Measurements from ENCODE around the gene DBI.
A peak's percentile ranks its signal among the peaks of the same experiment; 100 is the strongest.
"Not testable (repeated sequence)": the region's sequence is repeated elsewhere in the genome, so short reads cannot be mapped to it uniquely, and the experiment has no call there.

DBI gene

DNA sequence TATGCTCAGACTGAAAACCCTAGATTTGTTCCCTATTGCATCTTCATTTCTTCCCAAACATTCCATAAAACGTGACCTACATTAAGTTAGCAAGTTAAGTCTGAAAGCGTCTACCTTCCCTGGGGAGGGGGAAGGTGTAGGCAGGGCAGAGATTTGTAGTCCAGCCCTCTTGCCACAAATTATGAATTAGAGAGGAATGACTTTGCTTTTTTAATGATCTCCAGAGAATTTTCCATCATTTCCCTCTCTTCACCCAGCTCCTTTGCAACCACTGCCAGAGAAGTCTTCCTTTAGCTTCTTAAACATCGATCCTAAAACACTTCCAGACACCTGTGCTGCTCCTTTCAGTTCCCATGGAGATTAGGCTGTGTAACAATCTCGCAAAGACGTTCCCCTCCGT is 1.3 kb upstream of the DBI start:
- no peak for DNase-seq (ENCODE audit: low read depth in 3 of 3)

DNA sequence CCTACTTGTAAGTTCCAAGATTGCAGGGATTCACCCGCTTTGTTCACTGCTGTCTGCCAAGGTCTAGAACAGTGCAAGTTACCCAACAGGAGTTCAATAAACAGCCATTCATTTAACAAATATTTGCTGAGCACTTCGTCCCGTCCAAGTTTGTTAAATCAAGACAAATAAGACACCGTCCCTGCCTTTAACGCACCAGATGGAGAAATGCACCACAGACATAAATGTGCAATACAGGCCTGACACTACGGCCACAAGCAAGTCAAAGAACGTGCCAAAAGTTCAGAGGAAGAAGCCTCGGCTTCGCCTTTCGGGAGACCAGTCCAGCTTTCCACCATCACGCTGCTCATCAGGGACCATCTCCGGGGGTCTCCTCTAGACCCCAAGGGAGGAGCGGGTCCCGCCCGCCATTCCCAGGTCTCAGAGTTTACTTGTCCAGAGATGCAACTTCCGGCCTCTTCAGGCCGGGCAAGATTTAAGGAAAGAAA is 572 bp upstream of the DBI start:
- DNase-seq (ENCODE audit: low read depth in 3 of 3): no peak

DNA sequence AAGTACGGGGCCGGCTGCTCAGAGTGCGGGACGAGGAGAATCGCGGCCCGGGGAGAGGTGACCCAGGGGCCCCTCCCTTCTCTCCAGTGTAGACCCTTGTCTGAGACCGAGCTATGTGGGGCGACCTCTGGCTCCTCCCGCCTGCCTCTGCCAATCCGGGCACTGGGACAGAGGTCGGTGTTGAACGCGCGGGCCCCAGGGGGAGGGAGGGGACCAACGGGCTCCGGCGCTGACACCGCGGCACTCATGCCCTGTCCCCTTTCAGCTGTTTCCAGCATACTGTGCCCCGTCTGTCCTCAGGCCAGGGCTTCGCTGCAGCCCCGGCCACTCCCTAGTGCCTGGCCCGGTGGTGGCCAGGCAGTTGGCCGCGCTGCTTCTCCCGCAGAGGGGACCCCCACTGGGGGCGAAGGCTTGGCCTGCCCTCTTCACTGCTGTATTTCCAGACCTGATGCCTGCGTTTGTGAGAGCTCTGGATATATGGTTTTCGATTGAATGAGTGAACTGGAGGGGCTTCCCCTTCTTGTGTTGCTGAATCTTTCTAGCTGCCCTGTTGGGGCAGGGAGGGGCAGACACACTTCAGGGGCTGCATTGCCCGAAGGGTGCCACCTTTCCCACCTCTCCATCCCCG is 809 bp downstream of the DBI start:
- DNase-seq (ENCODE audit: low read depth in 3 of 3): peak in 2 of 3 experiments; percentile 8 to 54

DNA sequence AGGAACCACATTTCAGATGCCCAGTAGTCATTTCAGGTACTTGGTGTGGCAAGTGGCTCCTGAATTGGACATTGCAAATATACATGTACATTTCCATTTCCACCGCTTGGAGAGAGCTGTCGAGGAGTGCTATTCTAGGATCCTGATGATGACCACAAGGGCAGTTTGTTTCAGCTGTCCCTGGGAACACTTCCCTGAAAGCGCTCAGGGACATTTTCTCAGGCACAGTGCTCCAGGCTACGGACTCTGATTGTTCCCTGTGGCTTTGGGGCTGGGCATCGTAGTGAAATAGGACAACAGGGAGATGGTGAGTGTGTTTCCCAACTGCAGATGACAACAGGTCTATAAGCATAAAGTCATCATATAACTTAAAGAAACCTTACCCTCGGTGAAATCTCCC is 3.1 kb downstream of the DBI start:
- DNase-seq (ENCODE audit: low read depth in 3 of 3): no peak

DNA sequence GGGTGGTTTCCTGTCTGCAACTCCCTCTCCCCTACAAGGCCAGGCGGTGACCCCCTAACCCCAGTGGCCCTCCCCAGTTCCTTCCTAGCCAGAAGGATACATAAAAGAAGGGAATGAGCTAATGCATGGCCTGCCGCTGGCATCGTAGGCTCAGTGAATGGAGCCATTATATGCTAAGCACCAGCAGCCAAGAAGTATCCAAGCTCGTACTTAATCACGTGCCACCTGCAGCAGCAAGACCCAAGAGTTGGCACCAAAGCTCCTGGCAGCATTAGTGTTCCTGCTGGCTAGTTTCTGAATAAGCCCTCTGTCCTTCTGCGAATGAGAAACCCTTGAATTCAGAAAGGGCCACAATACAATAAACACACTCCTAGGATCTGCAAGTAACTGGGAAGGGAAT is 4.3 kb downstream of the DBI start:
- DNase-seq (ENCODE audit: low read depth in 3 of 3): no peak

DNA sequence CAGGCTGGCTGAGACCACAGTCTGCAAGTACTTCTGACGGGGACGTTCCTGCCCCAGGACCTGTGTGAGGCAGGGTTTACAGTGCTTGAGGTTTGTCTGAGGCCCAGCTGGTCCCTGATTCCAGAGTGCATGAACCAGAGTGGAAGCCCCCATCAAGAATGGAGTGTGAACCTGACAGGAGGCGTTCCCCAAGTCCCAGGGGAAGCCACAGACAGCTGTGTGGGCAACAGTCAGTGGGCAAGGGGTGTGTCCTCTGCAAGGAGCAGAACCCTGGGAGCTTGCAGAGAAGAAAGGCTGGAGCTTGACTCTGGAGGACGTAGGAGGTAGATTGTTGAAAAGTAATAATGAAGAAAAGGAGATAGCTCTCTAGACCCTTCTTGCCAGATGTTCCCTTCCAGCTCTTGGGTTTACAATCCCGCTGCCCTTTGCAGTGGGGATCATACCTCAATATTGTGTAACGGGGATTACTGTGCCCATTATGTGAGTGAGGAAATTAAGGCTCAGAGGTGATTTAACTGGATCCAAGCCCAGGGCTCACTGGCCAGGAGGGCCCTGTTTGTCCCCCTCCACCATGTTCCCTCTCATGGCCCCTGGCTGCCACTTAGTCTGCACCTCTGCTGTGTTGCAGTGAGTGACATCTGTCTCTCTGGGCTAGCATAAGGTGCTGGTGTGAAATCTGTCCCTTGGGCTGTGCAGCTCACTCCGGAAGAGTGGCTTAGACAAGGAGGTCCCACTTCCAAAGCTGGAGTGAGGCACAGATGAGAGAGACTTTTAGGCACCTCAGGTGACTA is 6.2 kb downstream of the DBI start:
- no peak for DNase-seq (ENCODE audit: low read depth in 3 of 3)

DNA sequence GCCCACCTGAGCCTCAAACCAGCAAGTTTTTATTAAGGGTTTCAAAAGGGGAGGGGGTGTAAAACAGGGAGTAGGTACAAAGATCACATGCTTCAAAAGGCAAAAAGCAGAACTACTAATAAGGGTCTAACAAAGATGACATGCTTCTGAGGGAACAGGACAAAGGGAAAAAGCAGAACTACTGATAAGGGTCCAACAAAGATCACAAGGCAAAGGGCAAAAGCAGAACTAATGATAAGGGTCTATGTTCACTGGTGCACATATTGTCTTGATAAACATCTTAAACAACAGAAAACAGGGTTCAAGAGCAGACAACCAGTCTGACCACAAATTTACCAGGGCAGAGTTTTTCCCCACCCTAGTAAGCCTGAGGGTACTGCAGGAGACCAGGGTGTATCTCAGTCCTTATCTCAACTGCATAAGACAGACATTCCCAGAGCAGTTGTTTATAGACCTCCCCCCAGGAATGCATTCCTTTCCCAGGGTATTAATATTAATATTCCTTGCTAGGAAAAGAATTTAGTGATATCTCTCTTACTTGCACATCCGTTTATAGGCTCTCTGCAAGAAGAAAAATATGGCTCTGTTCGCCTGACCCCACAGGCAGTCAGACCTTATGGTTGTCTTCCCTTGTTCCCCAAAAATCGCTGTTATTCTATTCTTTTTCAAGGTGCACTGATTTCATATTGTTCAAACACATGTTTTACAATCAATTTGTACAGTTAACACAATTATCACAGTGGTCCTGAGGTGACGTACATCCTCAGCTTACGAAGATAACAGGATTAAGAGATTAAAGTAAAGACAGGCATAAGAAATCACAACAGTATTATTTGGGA is 7.3 kb downstream of the DBI start:
- not testable (repeated sequence) for DNase-seq (ENCODE audit: low read depth in 3 of 3)

DNA sequence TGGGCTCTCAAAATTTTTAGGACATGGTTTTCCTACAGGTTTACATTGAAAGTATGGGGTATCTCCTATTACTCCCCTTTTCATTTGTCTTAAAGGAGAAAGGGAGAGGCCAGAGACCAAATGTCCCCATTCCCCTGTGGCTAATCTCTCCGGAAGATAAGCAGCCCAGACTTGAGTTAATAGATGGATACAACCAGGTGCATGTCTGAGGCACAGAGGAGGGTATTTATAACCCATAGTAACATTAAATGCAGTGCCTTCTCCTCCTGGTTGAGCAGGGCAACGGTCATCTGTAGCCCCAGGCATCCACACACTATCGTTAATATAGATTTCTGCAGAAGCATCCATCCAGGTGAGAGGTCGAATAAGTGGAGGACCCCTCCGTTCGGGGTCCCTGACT is 9.6 kb downstream of the DBI start:
- not testable (repeated sequence) for DNase-seq (ENCODE audit: low read depth in 3 of 3)

DNA sequence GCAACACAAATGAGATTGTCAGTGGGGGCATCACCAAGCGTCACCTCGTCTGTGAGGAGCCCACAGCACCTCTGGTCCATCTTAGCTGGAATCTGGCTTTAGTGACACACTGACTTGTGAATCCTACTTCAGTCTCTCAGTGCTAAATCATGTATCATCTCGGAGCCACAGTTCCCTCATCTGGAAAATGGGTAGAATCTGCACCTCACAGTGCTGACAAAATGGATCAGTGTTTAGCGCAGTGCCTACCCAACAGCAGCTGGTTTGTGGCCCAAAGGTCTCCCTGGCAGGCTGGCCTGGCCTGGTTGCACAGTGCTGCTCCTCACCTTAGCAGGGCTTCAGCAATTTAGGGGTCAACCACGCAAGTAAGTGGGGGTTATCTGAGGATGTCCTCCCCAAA is 10.0 kb downstream of the DBI start:
- no peak for DNase-seq (ENCODE audit: low read depth in 3 of 3)

DNA sequence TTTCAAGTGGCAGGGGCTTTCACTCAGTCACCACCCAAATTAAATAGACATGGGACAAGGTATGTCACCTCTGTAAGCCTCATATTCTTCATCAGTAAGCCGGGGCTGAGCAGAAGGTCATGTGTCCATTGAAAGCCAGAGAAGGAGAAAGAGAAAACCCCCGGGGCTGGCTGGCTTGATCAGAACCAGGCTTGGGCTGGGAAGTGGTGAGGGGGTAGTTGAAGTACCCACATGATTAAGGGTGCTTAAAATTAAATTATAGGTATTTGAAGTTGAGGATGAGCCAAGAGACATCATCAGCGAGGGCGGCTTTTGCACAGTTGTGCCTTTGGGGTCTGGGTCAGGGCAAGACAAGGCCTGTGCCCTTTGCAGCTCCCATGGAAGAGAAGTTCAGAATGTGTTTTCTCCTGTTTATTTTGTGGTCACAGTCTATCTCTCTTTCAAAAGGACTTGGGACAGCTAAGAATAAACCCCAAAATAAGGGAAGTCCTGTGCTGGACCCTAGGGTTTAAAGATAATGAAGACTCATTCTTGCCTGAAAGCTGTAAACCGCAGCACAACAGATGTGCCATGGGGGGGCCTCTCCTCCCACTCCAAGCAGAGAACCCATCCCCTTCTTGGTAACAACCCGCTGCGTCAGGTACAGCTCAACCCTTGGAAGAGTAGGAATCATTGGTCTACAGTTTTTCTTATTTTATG is 10.7 kb downstream of the DBI start:
- DNase-seq (ENCODE audit: low read depth in 3 of 3): no peak

DNA sequence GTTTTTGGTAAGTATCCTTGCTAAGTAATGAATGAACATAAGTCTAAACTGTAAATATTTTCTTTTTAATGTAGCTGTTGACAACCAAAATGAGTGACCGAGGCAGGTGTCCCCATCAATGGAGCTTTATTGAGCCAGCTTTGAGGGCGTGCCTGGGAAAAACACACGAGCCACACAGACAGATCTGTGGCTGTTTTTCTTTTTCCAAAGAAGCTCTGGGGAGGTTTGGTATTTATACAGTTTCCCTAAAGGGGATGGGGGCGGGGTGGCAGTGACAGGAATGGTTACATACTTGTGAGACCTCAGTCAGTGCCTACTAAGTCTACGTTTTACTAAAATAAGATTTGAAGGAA is 11.2 kb downstream of the DBI start:
- no peak for DNase-seq (ENCODE audit: low read depth in 3 of 3)

DNA sequence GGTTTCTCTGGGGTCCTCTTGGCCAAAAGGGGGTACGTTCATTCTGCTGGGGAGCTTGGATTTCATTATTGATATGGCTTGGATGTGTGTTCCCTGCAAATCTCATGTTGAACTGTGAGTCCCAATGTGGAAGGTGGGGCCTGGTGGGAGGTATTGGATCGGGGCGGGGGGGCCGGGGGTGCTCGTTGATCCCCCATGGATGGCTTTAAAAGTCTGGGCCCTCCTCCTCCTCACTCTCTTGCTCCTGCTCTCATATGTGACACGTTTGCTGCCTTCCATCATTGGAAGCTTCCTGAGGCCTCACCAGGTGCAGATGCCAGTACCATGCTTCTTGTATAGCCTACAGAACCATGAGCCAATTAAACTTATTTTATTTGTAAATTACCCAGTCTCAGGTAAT is 11.8 kb downstream of the DBI start:
- DNase-seq (ENCODE audit: low read depth in 3 of 3): no peak

DNA sequence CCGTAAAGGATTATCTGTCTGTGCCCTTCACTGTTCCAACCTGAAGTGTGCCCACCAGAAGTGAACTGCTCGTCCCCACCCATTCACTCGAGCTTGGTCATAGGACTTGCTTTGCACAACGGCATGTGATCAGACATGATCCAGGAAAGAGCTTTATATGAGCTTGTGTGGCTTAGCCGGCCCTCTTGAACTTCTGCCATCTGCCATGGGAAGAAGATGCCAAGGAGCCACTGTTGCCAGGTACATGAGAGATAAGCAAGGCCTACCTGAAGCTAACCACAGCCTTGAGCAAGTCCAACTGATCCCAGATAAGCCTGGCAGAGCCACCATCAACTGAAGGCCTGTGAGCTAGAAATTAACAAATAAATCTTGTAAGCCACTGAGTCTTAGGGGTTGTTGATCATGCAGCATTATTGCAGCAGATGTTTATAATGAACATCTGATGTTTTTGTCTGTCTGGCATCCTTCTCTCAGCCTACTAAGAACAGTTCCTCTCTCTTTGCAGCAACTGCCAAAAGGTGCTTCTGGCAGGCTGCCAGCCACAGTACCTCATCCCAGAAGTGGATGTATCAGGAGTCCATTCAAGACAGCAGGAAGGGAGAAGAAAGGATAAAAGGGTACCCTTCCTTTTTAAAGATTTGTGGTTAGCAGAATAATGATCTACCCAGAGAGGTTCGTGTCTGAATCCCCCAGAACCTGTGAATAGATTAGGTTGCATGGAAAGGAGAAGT is 16.8 kb downstream of the DBI start:
- DNase-seq (ENCODE audit: low read depth in 3 of 3): no peak

DNA sequence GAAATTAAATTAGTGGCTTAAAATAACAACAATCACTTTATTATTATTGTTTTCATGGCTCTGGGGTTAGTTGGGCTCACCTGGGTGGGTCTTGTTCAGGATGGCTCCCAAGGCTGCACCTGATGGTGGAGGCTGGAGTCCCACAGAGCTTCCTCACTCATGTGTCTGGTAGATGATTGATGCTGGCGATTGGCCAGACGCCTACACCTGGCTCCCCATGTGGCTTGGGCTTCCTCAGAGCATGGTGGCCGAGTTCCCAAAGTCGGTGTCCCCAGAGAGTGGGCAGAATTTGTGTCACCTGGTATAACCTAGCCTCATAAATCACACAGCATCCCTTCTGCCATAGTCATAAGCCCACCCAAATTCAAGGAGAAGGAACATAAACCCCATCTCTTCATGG is 18.2 kb downstream of the DBI start:
- DNase-seq (ENCODE audit: low read depth in 3 of 3): no peak

DNA sequence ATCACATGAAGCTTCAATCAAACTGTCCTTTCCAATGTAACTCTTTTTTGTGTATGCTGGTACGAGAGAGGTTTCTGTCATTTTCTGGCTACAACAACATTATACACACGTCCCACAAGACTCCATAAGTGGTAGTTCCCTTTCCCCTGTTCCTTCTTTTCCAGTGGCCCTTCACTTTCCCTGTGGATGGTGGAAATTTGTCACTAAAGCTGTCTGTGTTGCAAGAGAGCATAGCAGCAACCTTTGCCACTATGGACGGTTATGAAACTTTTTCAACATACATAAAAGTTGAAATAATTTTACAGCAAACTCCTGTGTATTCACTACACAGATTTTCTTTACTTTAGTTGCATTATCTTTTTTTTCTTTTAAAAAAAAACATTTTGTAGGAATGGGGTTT is 18.7 kb downstream of the DBI start:
- no peak for DNase-seq (ENCODE audit: low read depth in 3 of 3)

DNA sequence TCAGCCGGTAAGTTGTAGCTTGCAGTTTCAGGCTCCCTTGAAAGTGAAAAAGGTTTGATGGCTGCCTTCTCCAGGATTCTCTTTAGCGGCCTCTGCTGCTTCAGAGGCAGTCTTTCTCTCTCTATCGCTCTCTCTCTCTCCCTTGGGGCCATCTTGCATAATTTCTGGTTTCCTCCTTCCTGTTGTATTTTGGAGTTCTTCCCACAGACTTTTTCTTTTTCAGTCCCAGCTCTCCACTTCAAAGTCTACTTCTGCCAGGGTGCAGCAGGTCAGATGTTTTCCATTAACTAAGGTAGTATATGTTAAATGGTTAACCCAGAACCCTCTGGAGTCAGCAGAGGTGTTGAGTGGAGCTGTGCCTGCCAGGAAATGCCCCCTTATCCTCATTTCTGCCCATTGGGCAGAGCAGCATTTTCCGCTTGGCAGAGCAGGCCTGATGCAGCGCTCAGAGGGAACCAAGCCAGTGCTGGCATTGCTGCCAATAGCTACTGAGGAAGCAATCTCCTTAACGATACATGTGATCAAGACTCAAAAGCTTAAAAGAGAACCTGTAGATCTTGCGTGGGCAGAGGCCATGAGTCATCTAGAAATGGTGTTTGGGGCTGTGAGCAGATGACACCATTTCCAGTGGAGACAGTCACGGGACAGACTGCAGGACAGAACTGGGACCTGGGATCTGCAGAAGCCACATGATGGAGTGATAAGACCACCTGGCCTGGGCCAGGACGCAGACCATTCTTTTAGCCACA is 20.8 kb downstream of the DBI start:
- DNase-seq (ENCODE audit: low read depth in 3 of 3): peak in 2 of 3 experiments; percentile 7 to 14

DNA sequence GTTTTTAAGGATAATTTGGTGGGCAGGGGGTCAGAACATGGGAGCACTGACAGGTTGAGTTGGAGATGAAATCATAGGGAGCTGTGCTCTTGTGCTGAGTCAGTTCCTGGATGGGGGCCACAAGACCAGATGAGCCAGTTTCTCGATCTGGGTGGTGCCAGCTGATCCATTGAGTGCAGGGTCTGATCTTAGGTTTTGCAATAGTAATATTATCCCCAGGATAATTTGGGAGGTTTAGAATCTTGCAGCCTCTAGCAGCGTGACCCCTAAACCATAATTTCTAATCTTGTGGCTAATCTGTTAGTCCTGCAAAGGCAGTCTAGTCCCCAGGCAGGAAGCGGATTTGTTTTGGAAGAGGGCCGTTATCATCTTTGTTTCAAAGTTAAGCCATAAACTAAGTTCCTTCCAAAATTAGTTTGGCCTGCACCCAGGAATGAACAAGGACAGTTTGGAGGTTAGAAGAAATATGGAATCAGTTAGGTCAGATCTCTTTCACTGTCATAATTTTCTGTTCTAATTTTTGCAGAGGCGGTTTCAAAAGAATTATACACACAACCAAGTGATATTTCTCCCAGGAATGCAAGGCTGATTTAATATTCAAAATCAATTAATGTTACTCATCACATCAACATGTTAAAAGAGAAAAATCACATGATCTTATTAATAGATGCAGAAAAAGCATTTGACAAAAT is 23.0 kb downstream of the DBI start:
- DNase-seq (ENCODE audit: low read depth in 3 of 3): no peak

DNA sequence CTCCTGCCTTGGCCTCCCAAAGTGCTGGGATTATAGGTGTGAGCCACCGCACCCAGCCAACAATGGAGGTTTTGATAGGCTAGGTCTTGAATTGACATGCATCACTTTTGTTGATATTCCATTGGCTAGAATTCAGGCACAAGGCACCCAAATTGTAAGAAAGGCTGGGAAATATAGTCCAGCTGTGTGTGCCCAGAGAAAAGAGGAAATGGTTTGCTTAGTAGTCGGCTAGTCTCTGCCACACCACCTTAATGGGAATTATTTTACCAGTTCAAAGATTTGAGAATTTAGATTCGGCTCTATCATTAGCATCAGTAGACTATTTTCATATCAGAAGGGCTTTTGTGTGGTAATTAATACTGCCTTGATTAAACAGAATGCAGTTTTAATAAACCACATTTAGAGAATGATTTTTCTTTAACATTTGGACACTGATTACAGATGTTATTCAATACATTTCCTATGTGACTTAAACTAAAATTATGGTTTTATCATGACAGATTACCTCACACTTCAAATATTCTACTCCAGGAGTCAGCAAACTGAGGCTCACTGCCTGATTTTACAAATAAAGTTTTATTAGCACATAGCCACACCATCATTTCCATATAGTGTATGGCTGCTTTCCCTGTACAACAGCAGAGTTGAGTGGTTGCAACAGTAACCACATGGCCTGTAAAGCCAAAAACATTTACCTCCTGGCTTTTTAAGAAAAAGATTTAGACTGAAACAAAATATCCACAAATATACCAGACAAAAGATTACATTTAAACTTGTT is 27.4 kb downstream of the DBI start:
- DNase-seq (ENCODE audit: low read depth in 3 of 3): no peak

DNA sequence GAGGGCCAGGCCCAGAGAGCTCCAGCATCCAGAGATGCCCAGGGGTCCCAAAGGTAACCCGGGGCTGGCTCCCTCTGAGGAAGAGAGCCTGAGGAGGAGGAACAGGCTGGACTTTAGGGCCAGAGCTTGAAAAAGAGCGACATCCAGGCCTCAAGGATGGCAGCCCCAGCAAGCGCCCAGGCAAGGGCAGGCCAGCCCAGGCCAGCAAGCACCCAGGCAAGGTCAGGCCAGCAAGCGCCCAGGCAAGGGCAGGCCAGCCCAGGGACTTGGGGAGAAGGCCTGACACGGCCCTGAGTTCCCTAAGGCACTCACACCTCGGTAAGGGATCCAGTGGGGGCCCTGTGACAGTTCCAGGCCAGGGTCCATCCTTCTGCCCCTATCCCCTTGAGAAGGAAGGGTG is 30.4 kb downstream of the DBI start:
- no peak for DNase-seq (ENCODE audit: low read depth in 3 of 3)

Measured in stimulated activated CD4-positive, alpha-beta T cell treated with anti-CD3 and anti-CD28 coated beads, TNF-alpha, amount 100 ng/mL, for 24 hours (primary cell).